Stimulated activated CD8-positive, alpha-beta memory T cell treated with anti-CD3 and anti-CD28 coated beads, Interleukin-4, amount 100 ng/mL, for 48 hours (primary cell): Measurements from ENCODE around the gene BTBD1.
A peak's percentile ranks its signal among the peaks of the same experiment; 100 is the strongest.

ENCODE experiments used
- DNase-seq: peaks from one replicate; pipeline ENCODE4 v3.0.0-alpha.2; 2020

BTBD1 gene

GRCh38 chr15:82985688-82986441 is 81.2 kb downstream of the BTBD1 start, which contains the start of gene RAMAC:
RAMAC (plus strand) TSS chr15:82986210; CDS start chr15:82989019, 2,809 bp downstream.
- DNase-seq = peak; percentile 92

- DNase-seq = no peak
Measured at GRCh38 chr15:82980981-82981380, 86.1 kb downstream of the BTBD1 start.

- DNase-seq = no peak
Measured at GRCh38 chr15:82979726-82980125, 87.3 kb downstream of the BTBD1 start.

GRCh38 chr15:82978438-82978837 is 88.6 kb downstream of the BTBD1 start:
- no peak for DNase-seq

GRCh38 chr15:82977076-82977475 is 90.0 kb downstream of the BTBD1 start:
- DNase-seq = no peak

GRCh38 chr15:82972990-82973389 is 94.1 kb downstream of the BTBD1 start:
- DNase-seq = no peak

- no peak for DNase-seq
Measured at GRCh38 chr15:82971218-82971984, 95.7 kb downstream of the BTBD1 start.

- DNase-seq = no peak
Measured at GRCh38 chr15:82970696-82971095, 96.4 kb downstream of the BTBD1 start.

GRCh38 chr15:82970078-82970686 is 96.9 kb downstream of the BTBD1 start:
- no peak for DNase-seq

- DNase-seq = no peak
Measured at GRCh38 chr15:82969353-82969752, 97.7 kb downstream of the BTBD1 start.

- DNase-seq = no peak
Measured at GRCh38 chr15:82968066-82968465, 99.0 kb downstream of the BTBD1 start.

- peak; percentile 36 for DNase-seq
Measured at GRCh38 chr15:82966671-82967071, 100.4 kb downstream of the BTBD1 start.
